Measurements from ENCODE around the gene ADRB2.
"Not testable (repeated sequence)": the region's sequence is repeated elsewhere in the genome, so short reads cannot be mapped to it uniquely, and the experiment has no call there.

ADRB2 gene

GRCh38 chr5:148826053-148826738 is at the start of gene ADRB2:
ADRB2 (plus strand) TSS chr5:148826611; CDS start chr5:148826832, 221 bp downstream.
- peak; percentile 81 for DNase-seq (ENCODE audit: low read depth)

GRCh38 chr5:148776780-148777179 is 49.6 kb upstream of the ADRB2 start:
- DNase-seq (ENCODE audit: low read depth), result peak; percentile 45

GRCh38 chr5:148778882-148779281 is 47.5 kb upstream of the ADRB2 start:
- DNase-seq (ENCODE audit: low read depth), result no peak

- no peak for DNase-seq (ENCODE audit: low read depth)
These were observed 45.7 kb upstream of the ADRB2 start for GRCh38 chr5:148780711-148781110.

- DNase-seq (ENCODE audit: low read depth), result no peak
These were observed 44.6 kb upstream of the ADRB2 start for GRCh38 chr5:148781766-148782165.

- DNase-seq (ENCODE audit: low read depth), result no peak
These were observed 41.2 kb upstream of the ADRB2 start for GRCh38 chr5:148785223-148785622.

- DNase-seq (ENCODE audit: low read depth), result no peak
These were observed 40.0 kb upstream of the ADRB2 start for GRCh38 chr5:148786456-148786855.

GRCh38 chr5:148788636-148789035 is 37.8 kb upstream of the ADRB2 start:
- no peak for DNase-seq (ENCODE audit: low read depth)

GRCh38 chr5:148790545-148791333 is 35.7 kb upstream of the ADRB2 start:
- DNase-seq (ENCODE audit: low read depth), result no peak

- DNase-seq (ENCODE audit: low read depth), result peak; percentile 59
These were observed 35.1 kb upstream of the ADRB2 start for GRCh38 chr5:148791334-148791667.

- DNase-seq (ENCODE audit: low read depth), result no peak
These were observed 34.7 kb upstream of the ADRB2 start for GRCh38 chr5:148791696-148792095.

- no peak for DNase-seq (ENCODE audit: low read depth)
These were observed 33.7 kb upstream of the ADRB2 start for GRCh38 chr5:148792744-148793143.

GRCh38 chr5:148793261-148793660 is 33.1 kb upstream of the ADRB2 start:
- DNase-seq (ENCODE audit: low read depth), result no peak

GRCh38 chr5:148794275-148794674 is 32.1 kb upstream of the ADRB2 start:
- peak; percentile 34 for DNase-seq (ENCODE audit: low read depth)

GRCh38 chr5:148794729-148795561 is 31.5 kb upstream of the ADRB2 start:
- DNase-seq (ENCODE audit: low read depth), result peak; percentile 79

- no peak for DNase-seq (ENCODE audit: low read depth)
These were observed 29.5 kb upstream of the ADRB2 start for GRCh38 chr5:148796936-148797335.

- DNase-seq (ENCODE audit: low read depth), result no peak
These were observed 27.6 kb upstream of the ADRB2 start for GRCh38 chr5:148798786-148799185.

- no peak for DNase-seq (ENCODE audit: low read depth)
These were observed 26.5 kb upstream of the ADRB2 start for GRCh38 chr5:148799737-148800527.

GRCh38 chr5:148801682-148802276 is 24.6 kb upstream of the ADRB2 start:
- no peak for DNase-seq (ENCODE audit: low read depth)

- not testable (repeated sequence) for DNase-seq (ENCODE audit: low read depth)
These were observed 23.0 kb upstream of the ADRB2 start for GRCh38 chr5:148803451-148803850.

- DNase-seq (ENCODE audit: low read depth), result no peak
These were observed 22.0 kb upstream of the ADRB2 start for GRCh38 chr5:148804393-148804792.
